BE2C (cell line): ENCODE results near the gene DNPEP.
A peak's percentile ranks its signal among the peaks of the same experiment; 100 is the strongest.

ENCODE experiments used
- DNase-seq: peaks from one replicate; pipeline ENCODE4 v3.0.0-alpha.2; 2020
- H3K27me3 ChIP-seq: fragments of 250-450 bp; sonication (Bioruptor Pico); 2 replicates; pipeline ENCODE4 v1.5.1; 2020; ENCODE audit warnings: mild to moderate bottlenecking
- H3K36me3 ChIP-seq: fragments of 250-450 bp; sonication (Bioruptor Pico); 2 replicates; pipeline ENCODE4 v1.5.1; 2020; ENCODE audit warnings: mild to moderate bottlenecking
- H3K4me1 ChIP-seq: fragments of 250-450 bp; sonication (Bioruptor Pico); 2 replicates; pipeline ENCODE4 v1.5.1; 2020
- H3K4me3 ChIP-seq: 2 replicates; pipeline ENCODE4 v1.5.1; 2011; ENCODE audit warnings: low read depth, low read length
- H3K9me3 ChIP-seq: fragments of 250-450 bp; sonication (Bioruptor Pico); 2 replicates; pipeline ENCODE4 v1.5.1; 2020
- CTCF ChIP-seq: IDR thresholded peaks from 2 replicates; pipeline ENCODE4 v1.5.1; 2012; ENCODE audit warnings: mild to moderate bottlenecking, low read depth, low read length

Gene DNPEP

GRCh38 chr2:219433666-219434467 is 46.2 kb upstream of the DNPEP start:
- Histone ChIP-seq H3K4me3 (no peak overlapping the region), H3K27me3 (no peaks in the 10 kb centered on the region), H3K4me1 (peaks cover 13% of the 10 kb centered on the region), H3K36me3 (no peaks in the 10 kb centered on the region), H3K9me3 (no peaks in the 10 kb centered on the region)
- DNase-seq: peak; percentile 59
- TF ChIP-seq CTCF: peak; percentile 58

- H3K36me3 ChIP-seq: no peaks in the 10 kb centered on the region
- peak; percentile 81 for DNase-seq
These were observed 43.2 kb upstream of the DNPEP start for GRCh38 chr2:219430633-219431615.

GRCh38 chr2:219429958-219430606 is 42.4 kb upstream of the DNPEP start:
- no peak overlapping the region for H3K4me3 ChIP-seq
- TF ChIP-seq CTCF: no peak
- no peaks in the 10 kb centered on the region for H3K9me3 ChIP-seq

More at GRCh38 chr2:219430633-219431615, 43.2 kb upstream of the DNPEP start:
- no peak overlapping the region for H3K4me3 ChIP-seq
- peak; percentile 69 for TF ChIP-seq CTCF
- H3K27me3 ChIP-seq: no peaks in the 10 kb centered on the region
- peaks cover 13% of the 10 kb centered on the region for H3K4me1 ChIP-seq
- H3K9me3 ChIP-seq: no peaks in the 10 kb centered on the region

GRCh38 chr2:219428469-219428868 is 40.8 kb upstream of the DNPEP start:
- no peaks in the 10 kb centered on the region for H3K9me3 ChIP-seq
- H3K36me3 ChIP-seq: no peaks in the 10 kb centered on the region
- DNase-seq: no peak
- H3K4me1 ChIP-seq: peaks cover 13% of the 10 kb centered on the region
- TF ChIP-seq CTCF: no peak
- H3K4me3 ChIP-seq: no peak overlapping the region
- no peaks in the 10 kb centered on the region for H3K27me3 ChIP-seq

More at GRCh38 chr2:219429958-219430606, 42.4 kb upstream of the DNPEP start:
- Histone ChIP-seq H3K27me3 (no peaks in the 10 kb centered on the region), H3K4me1 (peaks cover 13% of the 10 kb centered on the region), H3K36me3 (no peaks in the 10 kb centered on the region)
- no peak for DNase-seq

DNA sequence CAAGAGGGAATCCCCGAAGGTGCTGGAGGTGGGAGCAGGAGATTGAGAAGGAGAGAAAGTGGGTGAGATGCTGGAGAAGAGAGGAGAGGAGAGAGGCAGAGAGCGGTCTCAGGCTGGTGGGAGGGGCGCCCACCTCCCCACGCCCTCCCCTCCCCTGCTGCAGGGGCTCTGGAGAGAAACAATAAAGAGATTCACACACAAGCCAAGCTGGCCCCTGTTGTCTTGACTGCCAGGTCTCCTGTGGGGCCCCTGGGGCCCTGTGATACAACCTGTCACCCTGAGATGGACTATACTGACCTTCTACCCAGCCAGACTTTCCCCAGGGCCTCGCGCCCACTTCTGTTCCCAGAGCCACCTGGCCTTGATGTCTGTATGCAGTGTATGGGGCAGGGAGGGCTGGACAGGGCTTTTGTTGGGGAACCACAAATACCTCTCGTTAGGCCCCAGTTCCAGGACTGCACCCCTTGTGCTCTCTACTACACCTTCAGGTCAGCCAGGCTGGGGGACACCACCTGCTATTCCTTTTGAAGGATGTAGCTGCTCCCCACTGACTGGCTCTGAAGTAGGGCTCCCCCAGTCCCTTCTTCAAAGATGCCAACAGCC is 38.9 kb upstream of the DNPEP start:
- Histone ChIP-seq H3K9me3 (no peaks in the 10 kb centered on the region), H3K36me3 (no peaks in the 10 kb centered on the region), H3K4me3 (no peak overlapping the region), H3K27me3 (no peaks in the 10 kb centered on the region), H3K4me1 (peaks cover 13% of the 10 kb centered on the region)
- TF ChIP-seq CTCF: no peak
- DNase-seq: no peak
